ENCODE data around the gene FZR1. TPM values are rescaled to one million over a fixed set of nuclear protein-coding genes. Genes with fewer than 3 reads are reported as not detected.

FZR1 gene
- total and polyA plus RNA-seq, 2 of the 8 experiments (the other 6 are each of a cell fraction or from before 2014, with no cell fraction given) = 21.6 to 35.5 TPM

DNA sequence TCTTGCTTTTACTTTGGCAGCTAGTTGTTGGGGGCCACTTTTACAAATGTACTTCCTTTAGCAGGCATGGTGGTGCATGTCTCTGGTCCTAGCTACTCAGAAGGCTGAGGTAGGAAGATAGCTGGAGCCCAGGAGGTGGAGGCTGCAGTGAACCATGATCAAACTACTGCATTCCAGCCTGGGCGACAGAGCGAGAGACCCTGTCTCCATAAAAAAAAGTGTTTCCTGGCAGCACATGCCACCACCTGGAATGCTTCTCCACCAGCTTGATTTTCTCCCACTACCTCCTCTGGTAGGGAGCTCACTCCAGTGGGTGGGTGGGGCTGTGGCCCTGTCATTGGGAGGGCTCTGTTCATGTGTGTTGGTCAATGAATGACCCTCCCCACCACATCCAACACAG is 12.5 kb downstream of the FZR1 start (continued):
- no peak for TF ChIP-seq RNF2 (IDR thresholded peaks at IDR 0.05; ENCODE audit: borderline replicate concordance, low read depth, low read length, missing control alignments, poor library complexity, severe bottlenecking)
- no peak for TF ChIP-seq YY1 (IDR thresholded peaks at IDR 0.05; ENCODE audit: low read depth, low read length)
- TF ChIP-seq BCL11A (IDR thresholded peaks at IDR 0.05; ENCODE audit: low read depth in 2 of 2, low read length in 2 of 2) = no peak
- TF ChIP-seq PHF8 (conservative IDR thresholded peaks at IDR 0.05; ENCODE audit: low read depth, low read length) = no peak
- no peak for TF ChIP-seq SAP30 (IDR thresholded peaks at IDR 0.05; ENCODE audit: insufficient read depth, insufficient replicate concordance, low read length)
